ENCODE measurements around the gene G6PC3. TPM values are rescaled to one million over a fixed set of nuclear protein-coding genes. Genes with fewer than 3 reads are reported as not detected.
A peak's percentile ranks its signal among the peaks of the same experiment; 100 is the strongest.

The G6PC3 gene
- polyA plus RNA-seq, 3 donors = 69.5 to 78.6 (median 76.1) TPM

DNA sequence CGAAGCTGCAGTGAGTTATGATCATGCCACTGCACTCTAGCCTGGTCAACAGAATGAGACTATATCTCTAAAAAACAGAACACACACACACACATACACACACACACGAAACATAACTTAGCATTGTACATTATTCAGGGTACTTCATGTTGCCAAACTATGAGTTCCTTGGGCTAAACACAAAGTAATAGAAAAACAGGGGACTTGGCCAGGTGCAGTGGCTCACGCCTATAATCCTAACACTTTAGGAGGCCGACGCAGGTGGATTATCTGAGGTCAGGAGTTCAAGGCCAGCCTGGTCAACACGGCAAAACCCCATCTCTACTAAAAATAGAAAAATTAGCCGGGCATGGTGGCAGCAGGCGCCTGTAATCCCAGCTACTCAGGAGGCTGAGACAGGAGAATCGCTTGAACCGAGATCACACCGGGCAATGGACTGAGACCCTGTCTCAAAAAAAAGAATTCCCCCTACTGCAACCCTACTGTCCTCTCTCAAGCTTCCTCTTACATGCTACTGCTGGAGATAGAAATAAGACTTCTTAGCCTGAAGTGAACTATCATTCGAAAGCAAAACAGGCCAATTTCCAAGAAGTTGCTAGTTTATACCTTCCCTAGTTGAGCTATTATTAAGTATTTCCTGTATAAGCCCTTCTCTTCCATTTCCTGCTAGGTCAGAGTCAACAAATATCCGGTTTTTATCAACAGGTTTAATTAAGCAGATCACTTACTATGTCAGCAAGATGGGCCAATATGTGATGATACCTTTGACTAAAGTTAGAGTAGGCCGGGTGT is 11.2 kb upstream of the G6PC3 start:
- no peak for DNase-seq (ENCODE audit: low read depth in 3 of 3, low spot score in 2 of 3)

DNA sequence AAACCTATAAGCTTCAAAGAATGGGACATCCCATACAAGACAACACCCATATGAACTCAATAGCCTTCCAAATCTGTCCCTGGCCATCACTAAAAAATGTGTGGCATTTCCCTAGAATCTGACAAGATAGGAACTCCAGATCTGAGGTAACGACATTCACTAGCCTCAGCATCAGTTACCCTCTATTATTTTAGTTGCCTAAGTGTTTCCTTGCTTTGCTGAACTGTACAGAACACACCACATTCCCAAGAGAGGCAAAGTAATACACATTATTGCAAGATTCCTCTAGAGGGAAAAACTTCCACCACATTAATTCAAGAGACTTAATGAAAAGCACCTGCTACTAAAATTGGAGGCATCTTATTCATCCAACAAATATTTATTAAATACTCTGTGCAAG is 9.1 kb upstream of the G6PC3 start:
- no peak for DNase-seq (ENCODE audit: low read depth in 3 of 3, low spot score in 2 of 3)

DNA sequence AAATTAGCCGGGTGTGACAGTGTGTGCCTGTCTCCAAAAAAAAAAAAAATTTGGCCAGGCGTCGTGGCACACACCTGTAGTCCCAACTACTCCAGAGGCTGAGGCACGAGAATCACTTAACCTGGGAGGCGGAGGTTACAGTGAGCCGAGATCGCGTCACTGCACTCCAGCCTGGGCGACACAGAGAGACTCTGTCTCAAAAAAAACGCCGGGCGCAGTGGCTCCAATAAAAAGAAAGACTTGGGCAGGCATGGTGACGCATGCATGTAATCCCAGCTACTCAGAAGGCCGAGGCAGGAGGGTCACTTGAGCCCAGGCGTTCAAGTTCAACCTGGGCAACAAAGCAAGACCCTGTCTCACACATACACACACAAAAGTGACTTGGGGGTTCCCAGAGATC is 7.7 kb upstream of the G6PC3 start:
- DNase-seq (ENCODE audit: low read depth in 3 of 3, low spot score in 2 of 3) = no peak

DNA sequence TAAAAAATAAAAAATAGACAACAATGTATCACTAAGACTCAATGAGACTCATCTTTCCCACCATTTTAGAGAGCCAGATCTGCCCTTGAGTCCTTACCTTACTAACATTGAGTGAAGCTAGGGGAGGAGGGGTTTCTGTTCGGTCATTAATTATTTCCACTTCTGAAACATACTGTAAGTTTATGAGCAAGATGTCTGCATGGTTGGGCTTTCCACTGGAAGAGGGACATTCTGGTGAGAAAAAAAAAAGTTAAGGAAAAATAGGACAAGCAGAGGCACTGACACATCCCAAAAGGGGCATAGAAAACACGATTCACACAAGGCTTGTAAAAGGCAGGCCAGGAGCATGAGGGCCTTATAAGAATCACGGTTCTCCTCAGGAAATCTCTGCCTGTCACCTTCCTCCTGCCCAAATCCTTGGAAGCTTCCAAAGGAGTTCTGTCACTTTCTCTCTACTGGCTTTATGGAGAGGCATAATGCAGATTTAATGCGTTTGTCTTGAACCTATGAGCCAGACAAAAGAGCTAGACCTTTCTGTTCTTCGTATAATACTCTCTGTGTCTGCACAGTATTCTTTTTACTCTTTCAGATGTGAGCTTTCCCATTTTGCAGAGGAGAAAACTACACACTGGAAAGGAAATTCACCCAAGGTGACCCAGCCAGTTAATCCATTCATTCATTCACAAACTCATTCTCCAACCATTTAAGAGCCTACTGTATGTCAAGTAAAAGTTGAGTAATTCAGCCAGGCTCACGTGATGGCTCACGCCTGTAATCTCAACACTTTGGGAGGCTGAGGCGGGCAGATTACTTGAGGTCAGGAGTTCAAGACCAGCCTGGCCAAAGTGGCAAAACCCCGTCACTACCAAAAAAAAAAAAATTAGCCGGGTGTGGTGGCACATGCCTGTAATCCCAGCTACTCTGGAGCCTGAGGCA is 6.6 kb upstream of the G6PC3 start:
- DNase-seq (ENCODE audit: low read depth in 3 of 3, low spot score in 2 of 3) = no peak

DNA sequence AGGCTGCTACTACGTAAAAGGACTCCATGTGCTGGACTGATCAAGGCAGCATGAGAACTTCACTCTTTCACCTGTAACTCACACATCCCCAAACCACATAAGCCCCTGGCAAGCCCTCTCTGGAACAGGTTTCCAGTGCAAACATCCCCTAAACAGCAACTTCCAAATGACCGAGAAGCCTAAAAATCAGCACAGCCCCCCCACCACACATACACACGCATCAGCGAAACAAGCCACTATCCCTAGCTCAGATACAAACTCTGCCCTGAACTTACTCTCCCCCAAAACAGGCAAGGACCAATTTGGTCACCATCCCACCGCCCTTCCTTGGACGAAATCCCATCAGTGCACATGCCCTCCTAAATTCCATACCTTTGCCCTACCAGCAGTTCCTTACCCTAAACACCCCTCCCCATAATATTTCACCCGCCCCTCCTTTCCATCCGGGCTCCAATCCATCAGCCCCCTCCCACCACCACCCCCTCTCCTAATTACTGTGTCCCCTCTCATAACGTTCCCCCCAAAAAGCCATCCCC is 4.8 kb upstream of the G6PC3 start:
- DNase-seq (ENCODE audit: low read depth in 3 of 3, low spot score in 2 of 3) = no peak

DNA sequence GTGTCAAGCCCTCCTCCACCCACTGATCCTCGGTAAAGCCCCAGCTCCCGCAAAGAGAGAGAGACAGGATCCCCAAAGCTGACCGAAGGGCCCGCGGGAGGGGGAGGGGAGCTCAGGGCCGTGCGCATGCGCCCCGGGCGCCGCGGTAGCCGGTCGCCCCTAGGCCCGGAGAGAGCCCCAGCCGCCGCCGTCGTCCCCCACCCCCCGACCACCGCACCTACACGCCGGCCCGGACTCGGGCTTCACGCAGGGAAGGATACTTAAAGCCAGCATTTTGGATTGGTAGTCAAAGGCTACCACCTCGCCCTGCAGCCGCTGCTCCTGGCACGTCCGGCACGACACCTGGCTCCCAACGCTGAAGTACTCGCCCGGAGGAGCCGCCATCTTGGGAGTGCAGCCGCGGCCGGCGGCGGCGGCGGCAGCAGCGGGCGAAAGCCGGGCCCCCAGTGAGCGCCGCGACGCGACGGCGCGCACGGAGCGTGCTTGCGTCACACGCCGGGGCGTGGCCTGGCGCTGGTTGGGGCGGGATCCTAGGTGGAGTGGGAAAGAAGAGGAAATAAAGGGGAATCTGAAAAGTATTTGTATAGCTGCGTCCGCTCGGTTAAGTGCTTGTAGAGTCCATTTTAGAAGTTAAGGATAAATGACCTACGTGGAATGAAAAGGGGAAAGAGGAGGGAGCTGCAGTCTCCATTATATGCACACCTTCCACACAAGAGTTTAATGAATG is 4.2 kb upstream of the G6PC3 start, which contains the start of gene LSM12:
LSM12 (minus strand) TSS at position 468 of the 727 bp plus-strand sequence; CDS start at position 384, 84 bp downstream.
- DNase-seq (ENCODE audit: low read depth in 3 of 3, low spot score in 2 of 3) = peak; percentile 75 to 84 (median 83)

DNA sequence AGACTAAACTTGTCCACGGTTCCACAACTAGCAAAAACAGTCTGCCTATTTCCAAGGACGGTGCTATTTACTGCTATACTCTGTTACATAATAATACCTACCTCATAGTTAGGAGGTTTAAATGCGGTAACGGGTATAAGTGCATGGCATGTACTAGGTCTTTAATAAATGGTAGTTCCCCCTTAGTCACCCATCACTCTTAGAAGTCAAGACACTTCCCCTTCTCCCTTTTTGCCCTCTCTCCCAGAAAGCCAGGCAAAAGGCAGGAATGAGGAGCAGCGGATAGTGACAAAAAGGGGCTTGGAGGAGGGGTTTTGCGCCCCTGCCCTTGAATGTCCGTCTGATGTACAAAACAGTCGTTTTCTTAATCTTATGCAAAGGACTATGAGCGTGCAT is 3.0 kb upstream of the G6PC3 start:
- no peak for DNase-seq (ENCODE audit: low read depth in 3 of 3, low spot score in 2 of 3)

DNA sequence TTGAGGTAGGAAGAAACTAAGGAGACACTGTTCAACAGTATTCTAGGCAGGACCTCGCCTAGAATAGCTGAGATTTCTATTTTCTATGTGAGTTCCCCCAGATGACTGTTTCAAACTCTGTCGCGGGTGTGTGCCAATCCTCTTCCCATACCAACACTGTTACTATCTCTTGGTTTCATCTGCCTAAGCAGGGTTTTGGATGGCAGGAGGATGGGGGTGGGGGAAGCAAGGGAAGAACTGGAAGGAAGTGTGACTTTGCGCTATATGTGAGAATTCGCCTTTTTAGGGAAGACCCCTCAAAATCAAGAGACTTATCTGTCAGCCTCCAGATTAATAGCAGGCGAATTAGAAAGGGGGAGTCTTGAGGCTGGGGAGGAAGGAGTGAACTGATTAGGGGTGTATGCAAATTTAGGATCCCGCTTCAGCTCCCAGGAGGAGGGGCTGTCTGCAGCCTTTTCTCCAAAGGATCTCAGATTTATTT is 521 bp upstream of the G6PC3 start:
- DNase-seq (ENCODE audit: low read depth in 3 of 3, low spot score in 2 of 3) = no peak

DNA sequence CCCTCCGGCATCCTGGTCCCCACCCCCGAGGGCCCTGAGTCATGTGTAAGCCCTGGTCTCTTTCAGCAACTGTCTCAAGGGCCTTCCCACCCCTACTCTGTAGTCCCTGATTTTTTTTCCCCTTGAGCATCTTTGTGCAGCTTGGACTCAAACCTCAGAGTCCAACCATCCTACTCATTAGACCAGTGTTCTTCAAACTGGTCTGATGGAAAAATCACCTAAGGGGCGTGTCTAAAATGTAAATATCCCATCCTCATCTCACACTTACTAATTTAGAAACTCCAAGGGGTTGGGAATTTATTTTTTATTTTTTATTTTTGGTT is 624 bp downstream of the G6PC3 start:
- no peak for DNase-seq (ENCODE audit: low read depth in 3 of 3, low spot score in 2 of 3)

DNA sequence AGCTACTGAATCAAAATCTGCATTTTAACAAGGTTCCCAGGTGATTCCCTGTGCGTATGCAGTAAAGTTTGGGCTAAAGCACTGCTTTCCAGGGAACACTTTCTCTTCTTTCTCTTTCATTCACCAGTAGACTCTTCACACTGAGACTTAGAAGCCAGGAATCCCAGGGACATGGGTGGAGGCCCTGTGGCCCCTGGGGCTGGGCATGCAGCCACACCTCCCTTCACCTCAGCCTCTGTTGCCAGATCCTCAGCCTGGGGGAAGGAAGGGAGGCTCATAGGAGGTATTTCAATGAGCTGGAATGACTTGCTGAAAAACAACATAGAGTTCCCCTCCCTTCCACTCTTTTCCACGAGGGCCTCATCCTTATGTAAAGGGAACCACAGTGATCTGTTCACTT is 1.2 kb downstream of the G6PC3 start:
- no peak for DNase-seq (ENCODE audit: low read depth in 3 of 3, low spot score in 2 of 3)

DNA sequence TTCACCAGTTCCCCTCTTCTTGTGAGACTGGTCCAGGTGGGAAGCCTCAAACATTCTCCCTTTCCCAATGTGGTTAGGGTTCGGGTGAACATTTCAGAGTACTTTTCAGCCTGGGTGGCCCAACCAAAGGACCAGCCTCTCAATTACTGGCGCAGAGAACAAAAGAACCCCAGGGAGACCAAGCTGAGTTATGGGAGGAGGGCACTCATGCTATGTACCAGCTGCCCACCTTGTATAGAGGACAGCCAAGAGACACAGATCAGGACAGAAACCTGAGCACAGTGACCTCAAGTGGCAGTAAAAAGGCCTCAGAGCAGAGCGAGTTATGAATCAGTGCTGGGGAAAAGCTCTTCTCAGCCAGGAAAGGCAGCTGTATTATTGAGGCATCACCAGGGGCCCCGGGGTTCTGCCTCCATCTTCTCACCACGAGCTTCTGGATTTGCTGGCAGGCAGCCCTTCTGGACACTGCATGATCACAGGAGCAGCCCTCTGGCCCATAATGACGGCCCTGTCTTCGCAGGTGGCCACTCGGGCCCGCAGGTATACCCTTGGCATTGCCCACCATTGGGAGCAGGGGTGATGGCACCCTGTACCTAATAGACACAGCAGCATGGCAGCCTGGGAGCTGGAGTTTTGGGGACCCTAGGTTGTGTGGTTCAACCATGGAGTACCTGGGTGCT is 3.8 kb downstream of the G6PC3 start:
- DNase-seq (ENCODE audit: low read depth in 3 of 3, low spot score in 2 of 3) = no peak

DNA sequence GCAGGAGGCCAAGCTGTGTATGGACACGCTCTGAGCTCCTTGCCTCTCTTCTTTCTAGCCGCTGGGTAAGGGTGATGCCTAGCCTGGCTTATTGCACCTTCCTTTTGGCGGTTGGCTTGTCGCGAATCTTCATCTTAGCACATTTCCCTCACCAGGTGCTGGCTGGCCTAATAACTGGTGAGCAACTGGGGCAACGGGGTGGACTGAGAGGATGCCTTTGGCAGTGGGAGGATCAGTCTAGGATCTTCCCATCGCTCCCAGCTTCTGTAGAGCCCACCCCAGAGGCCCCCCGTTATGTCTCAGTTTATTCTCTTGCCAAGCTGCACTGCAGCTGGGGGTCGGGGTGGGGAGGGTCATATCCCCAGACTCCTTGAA is 4.4 kb downstream of the G6PC3 start:
- DNase-seq (ENCODE audit: low read depth in 3 of 3, low spot score in 2 of 3) = no peak

DNA sequence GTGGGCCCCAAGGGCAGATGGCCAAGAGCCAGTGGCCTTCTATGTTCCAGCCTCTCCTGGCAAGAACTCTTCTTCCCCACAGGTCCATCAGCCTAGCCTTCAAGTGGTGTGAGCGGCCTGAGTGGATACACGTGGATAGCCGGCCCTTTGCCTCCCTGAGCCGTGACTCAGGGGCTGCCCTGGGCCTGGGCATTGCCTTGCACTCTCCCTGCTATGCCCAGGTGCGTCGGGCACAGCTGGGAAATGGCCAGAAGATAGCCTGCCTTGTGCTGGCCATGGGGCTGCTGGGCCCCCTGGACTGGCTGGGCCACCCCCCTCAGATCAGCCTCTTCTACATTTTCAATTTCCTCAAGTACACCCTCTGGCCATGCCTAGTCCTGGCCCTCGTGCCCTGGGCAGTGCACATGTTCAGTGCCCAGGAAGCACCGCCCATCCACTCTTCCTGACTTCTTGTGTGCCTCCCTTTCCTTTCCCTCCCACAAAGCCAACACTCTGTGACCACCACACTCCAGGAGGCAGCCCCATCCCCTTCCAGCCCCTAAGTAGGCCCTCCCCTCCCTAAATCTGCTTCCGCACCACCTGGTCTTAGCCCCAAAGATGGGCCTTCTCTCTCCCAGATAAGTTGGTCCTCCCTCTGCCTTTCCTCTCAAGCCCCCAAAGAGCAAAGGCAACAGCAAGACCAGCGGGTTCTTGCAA is 5.2 kb downstream of the G6PC3 start:
- DNase-seq (ENCODE audit: low read depth in 3 of 3, low spot score in 2 of 3) = no peak

DNA sequence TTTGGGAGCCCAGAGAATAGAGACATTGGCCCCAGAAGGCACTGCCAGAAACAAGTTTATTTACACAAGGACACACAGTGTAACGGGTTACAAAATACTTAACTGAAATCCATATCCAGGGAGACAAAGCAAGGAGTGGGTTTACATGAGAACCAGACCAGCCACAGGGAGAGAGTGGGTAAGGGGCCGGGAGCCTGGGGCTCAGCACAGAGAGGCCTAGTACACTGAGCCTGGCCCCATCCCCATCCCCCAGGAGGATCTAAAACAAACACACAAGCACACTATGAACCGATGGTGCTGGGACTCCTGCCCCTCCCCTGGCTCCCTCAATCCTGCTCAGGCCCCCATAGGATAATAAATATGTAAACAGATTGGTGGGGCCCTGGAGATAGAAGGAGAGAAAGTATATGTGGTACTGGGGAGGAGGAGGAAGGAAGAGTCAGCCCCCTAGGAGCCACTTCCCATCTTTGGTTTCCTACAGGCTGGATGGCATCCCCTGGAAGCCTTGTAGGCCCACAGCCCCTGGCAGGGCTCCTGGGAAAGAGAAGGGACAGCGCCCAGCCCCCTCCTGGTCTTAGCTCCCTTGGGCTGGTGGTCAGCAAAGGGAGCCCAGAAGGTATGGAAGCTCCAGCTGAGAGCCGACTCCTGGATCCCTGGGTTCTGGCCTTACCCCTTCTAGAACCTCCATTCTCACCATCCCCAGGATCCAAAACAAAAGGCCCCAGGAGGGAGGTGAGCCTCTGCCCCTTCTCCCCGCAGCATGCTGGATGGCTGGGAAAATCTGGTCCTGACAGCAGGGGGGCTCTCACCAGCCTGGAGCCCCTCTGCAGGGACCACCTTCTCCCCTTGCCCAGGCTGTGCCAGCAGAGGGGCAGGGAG is 6.4 kb downstream of the G6PC3 start:
- no peak for DNase-seq (ENCODE audit: low read depth in 3 of 3, low spot score in 2 of 3)

DNA sequence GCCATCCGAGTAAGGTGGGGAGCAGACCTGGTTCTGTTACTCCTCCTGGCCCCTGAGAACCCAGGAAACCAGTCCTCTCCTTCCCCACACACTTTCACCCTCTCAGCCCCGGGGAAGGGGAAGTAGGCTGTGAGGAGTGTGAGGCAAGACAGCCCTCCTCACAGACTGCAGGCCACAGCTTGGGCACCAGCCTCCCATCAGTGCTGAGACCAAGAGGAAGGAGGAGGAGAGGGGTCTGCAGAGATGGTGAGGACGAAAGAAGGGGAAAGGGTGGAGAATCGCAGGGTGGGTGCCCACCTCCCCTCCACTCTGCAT is 7.0 kb downstream of the G6PC3 start:
- no peak for DNase-seq (ENCODE audit: low read depth in 3 of 3, low spot score in 2 of 3)

DNA sequence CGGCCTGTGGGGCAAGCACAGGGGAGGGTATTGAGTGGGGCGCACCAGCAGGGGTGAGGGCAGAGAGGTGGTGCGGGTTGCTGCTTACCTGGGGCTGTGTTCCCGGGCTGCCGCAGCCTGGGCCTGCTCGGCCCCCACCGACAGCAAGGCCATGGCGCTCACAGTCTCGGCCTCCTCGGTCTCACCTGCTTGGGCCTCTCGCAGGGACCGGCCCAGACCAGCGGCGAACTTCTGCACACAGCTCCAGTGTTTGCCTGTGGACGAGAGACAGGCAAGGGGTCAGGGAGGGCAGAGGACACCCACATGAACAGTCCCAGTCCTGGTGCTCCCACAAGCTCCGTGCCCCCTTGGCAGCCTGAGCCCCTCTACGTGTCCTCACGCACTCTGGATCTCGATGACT is 7.9 kb downstream of the G6PC3 start:
- no peak for DNase-seq (ENCODE audit: low read depth in 3 of 3, low spot score in 2 of 3)

DNA sequence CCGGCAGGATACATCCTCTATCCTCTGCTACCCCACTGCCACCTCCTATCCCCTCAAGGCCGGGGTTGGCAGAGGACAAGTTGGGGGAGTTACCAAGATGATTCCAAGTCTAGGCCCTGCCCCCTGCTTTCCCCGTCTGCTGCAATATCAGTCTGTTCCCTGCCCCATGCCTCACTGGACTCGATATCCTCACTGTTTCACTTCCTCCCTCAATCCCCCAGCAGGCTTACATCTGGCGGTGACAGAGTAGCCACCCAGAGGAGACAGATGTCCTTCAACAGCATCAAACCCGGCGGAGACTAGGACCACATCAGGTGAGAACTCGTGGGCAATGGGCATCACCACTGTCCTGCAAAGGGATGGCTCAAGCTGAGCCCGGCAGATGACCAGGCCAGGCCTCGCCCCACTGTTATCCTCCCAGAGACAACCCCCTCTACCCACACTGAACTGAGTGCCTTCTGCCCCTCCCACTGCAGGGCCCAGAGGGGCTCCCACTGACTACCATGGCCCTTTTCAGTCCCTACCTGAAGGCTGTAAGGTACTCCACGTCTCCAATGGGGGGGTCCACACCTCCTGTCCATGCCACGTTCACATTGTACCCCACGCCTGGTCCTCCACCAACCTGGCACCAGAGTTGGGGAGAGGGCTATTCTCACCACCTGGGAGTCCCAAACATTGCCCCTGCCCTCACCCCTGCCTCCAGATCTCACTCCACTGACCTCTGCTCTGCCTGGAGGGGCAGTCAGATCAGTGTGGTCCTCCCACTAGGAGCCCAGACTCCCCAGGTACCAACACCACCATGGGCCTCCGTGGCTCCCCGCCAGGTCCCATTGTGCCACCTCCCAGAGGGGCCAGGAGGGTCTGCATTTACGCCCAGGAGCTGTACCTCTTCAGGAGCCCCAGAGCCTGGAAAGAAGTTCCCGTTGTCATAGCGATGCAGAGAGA is 9.6 kb downstream of the G6PC3 start:
- DNase-seq (ENCODE audit: low read depth in 3 of 3, low spot score in 2 of 3) = no peak

DNA sequence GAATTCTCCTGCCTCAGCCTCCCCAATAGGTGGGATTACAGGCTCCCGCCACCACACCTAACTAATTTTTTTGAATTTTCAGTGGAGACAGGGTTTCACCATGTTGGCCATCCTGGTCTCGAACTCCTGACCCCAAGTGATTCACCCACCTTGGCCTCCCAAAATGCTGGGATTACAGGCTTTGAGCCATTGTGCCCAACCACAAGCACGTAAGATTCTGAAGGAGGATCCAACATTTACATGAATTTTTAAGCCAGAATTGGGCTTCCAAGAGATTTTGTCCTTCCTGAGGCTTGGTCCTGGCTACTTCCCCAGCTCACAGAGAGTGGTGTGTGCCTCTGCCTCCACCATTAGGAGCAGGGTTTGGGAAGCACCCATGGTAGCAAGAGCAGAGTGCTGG is 11.1 kb downstream of the G6PC3 start:
- DNase-seq (ENCODE audit: low read depth in 3 of 3, low spot score in 2 of 3) = no peak
